H9 (cell line): ENCODE results near the gene GATA3. TPM values are rescaled to one million over a fixed set of nuclear protein-coding genes. Genes with fewer than 3 reads are reported as not detected.

ENCODE experiments used
- DNase-seq: peaks from one replicate; pipeline ENCODE4 v3.0.0-alpha.2; 2017
- H2AFZ ChIP-seq: one replicate; pipeline ENCODE4 v1.6.1; 2013; ENCODE audit warnings: mild to moderate bottlenecking, low read length, control low read depth, moderate library complexity
- H2AK5ac ChIP-seq: 2 replicates; pipeline ENCODE4 v1.6.1; 2013; ENCODE audit warnings: low read length, control low read depth, mixed read lengths; ENCODE audit not compliant: insufficient read length
- H2BK120ac ChIP-seq: one replicate; pipeline ENCODE4 v1.6.1; 2013; ENCODE audit warnings: low read depth, mild to moderate bottlenecking, low read length, control low read depth, inconsistent platforms; ENCODE audit not compliant: poor library complexity, severe bottlenecking
- H2BK12ac ChIP-seq: 2 replicates; pipeline ENCODE4 v1.6.1; 2013; ENCODE audit warnings: low read length, control low read depth, mixed read lengths, low read depth; ENCODE audit not compliant: insufficient read length
- H2BK15ac ChIP-seq: 2 replicates; pipeline ENCODE4 v1.6.1; 2013; ENCODE audit warnings: low read depth, low read length, control low read depth
- H2BK20ac ChIP-seq: one replicate; pipeline ENCODE4 v1.6.1; 2013; ENCODE audit warnings: low read depth, mild to moderate bottlenecking, low read length, control low read depth, inconsistent platforms; ENCODE audit not compliant: poor library complexity, severe bottlenecking
- H2BK5ac ChIP-seq: 2 replicates; pipeline ENCODE4 v1.6.1; 2013; ENCODE audit warnings: low read length, control low read depth, mixed read lengths; ENCODE audit not compliant: insufficient read length
- H3K14ac ChIP-seq: 2 replicates; pipeline ENCODE4 v1.6.1; 2013; ENCODE audit warnings: low read length, control low read depth; ENCODE audit not compliant: insufficient read depth
- H3K18ac ChIP-seq: 2 replicates; pipeline ENCODE4 v1.6.1; 2013; ENCODE audit warnings: low read depth, mild to moderate bottlenecking, mixed read lengths, low read length, control low read depth; ENCODE audit not compliant: insufficient read length
- H3K23ac ChIP-seq: 2 replicates; pipeline ENCODE4 v1.6.1; 2013; ENCODE audit warnings: low read length, control low read depth, mixed read lengths, low read depth; ENCODE audit not compliant: insufficient read length
- H3K23me2 ChIP-seq: 2 replicates; pipeline ENCODE4 v1.6.1; 2013; ENCODE audit warnings: low read depth, mild to moderate bottlenecking, mixed read lengths, low read length, control low read depth; ENCODE audit not compliant: insufficient read length, poor library complexity, severe bottlenecking
- H3K27ac ChIP-seq: 2 replicates; pipeline ENCODE4 v1.5.1; 2013; ENCODE audit warnings: low read length, control low read depth, mixed read lengths, low read depth; ENCODE audit not compliant: insufficient read length
- H3K27me3 ChIP-seq: 2 replicates; pipeline ENCODE4 v1.6.1; 2013; ENCODE audit warnings: low read length, control low read depth, inconsistent platforms; ENCODE audit not compliant: insufficient read depth
- H3K4ac ChIP-seq: 2 replicates; pipeline ENCODE4 v1.6.1; 2013; ENCODE audit warnings: low read depth, mild to moderate bottlenecking, control low read depth, inconsistent platforms, low read length, moderate library complexity
- H3K4me1 ChIP-seq: 2 replicates; pipeline ENCODE4 v1.6.1; 2013; ENCODE audit warnings: low read length, control low read depth, inconsistent platforms; ENCODE audit not compliant: insufficient read depth
- H3K4me2 ChIP-seq: 2 replicates; pipeline ENCODE4 v1.6.1; 2013; ENCODE audit warnings: low read length, control low read depth, mixed read lengths; ENCODE audit not compliant: insufficient read length, insufficient read depth
- H3K56ac ChIP-seq: 2 replicates; pipeline ENCODE4 v1.6.1; 2013; ENCODE audit warnings: low read depth, mild to moderate bottlenecking, mixed read lengths, low read length, control low read depth; ENCODE audit not compliant: insufficient read length
- H3K79me1 ChIP-seq: 2 replicates; pipeline ENCODE4 v1.6.1; 2013; ENCODE audit warnings: low read depth, mild to moderate bottlenecking, moderate library complexity, low read length, control low read depth, inconsistent platforms; ENCODE audit not compliant: insufficient read depth, poor library complexity, severe bottlenecking
- H3K79me2 ChIP-seq: 2 replicates; pipeline ENCODE4 v1.6.1; 2013; ENCODE audit warnings: low read length, control low read depth, inconsistent platforms; ENCODE audit not compliant: insufficient read depth
- H3K9ac ChIP-seq: 2 replicates; pipeline ENCODE4 v1.6.1; 2013; ENCODE audit warnings: low read length, control low read depth, mixed read lengths; ENCODE audit not compliant: insufficient read length; ENCODE audit errors: extremely low read depth
- H3K9me3 ChIP-seq: one replicate; pipeline ENCODE4 v1.6.1; 2013; ENCODE audit warnings: low read depth, low read length, inconsistent platforms; ENCODE audit not compliant: control insufficient read depth
- H3T11ph ChIP-seq: one replicate; pipeline ENCODE4 v1.6.1; 2013; ENCODE audit warnings: mild to moderate bottlenecking, low read length, control low read depth, inconsistent platforms
- H4K20me1 ChIP-seq: one replicate; pipeline ENCODE4 v1.6.1; 2013; ENCODE audit not compliant: control insufficient read depth, insufficient read length, insufficient read depth
- H4K5ac ChIP-seq: 2 replicates; pipeline ENCODE4 v1.6.1; 2013; ENCODE audit warnings: low read depth, mild to moderate bottlenecking, mixed read lengths, low read length, control low read depth; ENCODE audit not compliant: insufficient read length
- H4K8ac ChIP-seq: replicated peaks from 2 replicates; pipeline ENCODE4 v1.6.1; 2013; ENCODE audit warnings: low read length, control low read depth, mixed read lengths, low read depth; ENCODE audit not compliant: insufficient read length
- H4K91ac ChIP-seq: 2 replicates; pipeline ENCODE4 v1.6.1; 2013; ENCODE audit warnings: low read depth, mild to moderate bottlenecking, moderate library complexity, mixed read lengths, low read length, control low read depth; ENCODE audit not compliant: insufficient read length
- H3K27ac Mint-ChIP-seq, 3 experiments: 2 replicates in 2 of 3; 3 replicates in 1 of 3; pipeline ENCODE4 v1.8.0; 2020 to 2021; ENCODE audit warnings: mixed read lengths in 3 of 3, mild to moderate bottlenecking in 1 of 3, moderate library complexity in 1 of 3
- H3K27me3 Mint-ChIP-seq: 2 replicates; pipeline ENCODE4 v1.8.0; 2021; ENCODE audit warnings: low read depth, mild to moderate bottlenecking, moderate library complexity, mixed read lengths
- H3K36me3 Mint-ChIP-seq, 3 experiments: 2 replicates in 2 of 3; 3 replicates in 1 of 3; pipeline ENCODE4 v1.8.0; 2020 to 2021; ENCODE audit warnings: low read depth in 3 of 3, mixed read lengths in 3 of 3; ENCODE audit not compliant: insufficient read depth in 1 of 3
- H3K4me1 Mint-ChIP-seq, 2 experiments: 2 replicates each; pipeline ENCODE4 v1.8.0; 2020; ENCODE audit warnings: mixed read lengths in 2 of 2
- H3K4me3 Mint-ChIP-seq, 2 experiments: 2 replicates in 1 of 2; 3 replicates in 1 of 2; pipeline ENCODE4 v1.8.0; 2020 to 2021; ENCODE audit warnings: mild to moderate bottlenecking in 2 of 2, mixed read lengths in 2 of 2, moderate library complexity in 1 of 2
- H3K9me3 Mint-ChIP-seq, 2 experiments: 2 replicates in 1 of 2; 3 replicates in 1 of 2; pipeline ENCODE4 v1.8.0; 2020; ENCODE audit warnings: mild to moderate bottlenecking in 2 of 2, mixed read lengths in 2 of 2, moderate library complexity in 1 of 2
- WGBS: extraction: QIAGEN DNeasy Blood & Tissue Kit; methylation state at CpG from one replicate; pipeline ENCODE4 v1.1.7; 2013; ENCODE audit warnings: missing lambda C conversion rate, low lambda C conversion rate, mixed read lengths; ENCODE audit not compliant: insufficient read length; ENCODE audit errors: extremely low coverage; 5-methylcytosine and 5-hydroxymethylcytosine counted together
- total RNA-seq: library from RNA; stranded (reverse); gene quantifications from 2 replicates; pipeline ENCODE4 v1.2.1, GENCODE V29; 2021
- TF ChIP-seq, protein P1 (sequence below): fragments of 200-600 bp; sonication (generic); conservative IDR thresholded peaks from 3 replicates; pipeline ENCODE4 v1.8.0; 2021; ENCODE audit warnings: antibody characterized with exemption, mild to moderate bottlenecking

Gene GATA3
- total RNA-seq, 1 experiment from 2014 or later: 0.31 TPM

DNA sequence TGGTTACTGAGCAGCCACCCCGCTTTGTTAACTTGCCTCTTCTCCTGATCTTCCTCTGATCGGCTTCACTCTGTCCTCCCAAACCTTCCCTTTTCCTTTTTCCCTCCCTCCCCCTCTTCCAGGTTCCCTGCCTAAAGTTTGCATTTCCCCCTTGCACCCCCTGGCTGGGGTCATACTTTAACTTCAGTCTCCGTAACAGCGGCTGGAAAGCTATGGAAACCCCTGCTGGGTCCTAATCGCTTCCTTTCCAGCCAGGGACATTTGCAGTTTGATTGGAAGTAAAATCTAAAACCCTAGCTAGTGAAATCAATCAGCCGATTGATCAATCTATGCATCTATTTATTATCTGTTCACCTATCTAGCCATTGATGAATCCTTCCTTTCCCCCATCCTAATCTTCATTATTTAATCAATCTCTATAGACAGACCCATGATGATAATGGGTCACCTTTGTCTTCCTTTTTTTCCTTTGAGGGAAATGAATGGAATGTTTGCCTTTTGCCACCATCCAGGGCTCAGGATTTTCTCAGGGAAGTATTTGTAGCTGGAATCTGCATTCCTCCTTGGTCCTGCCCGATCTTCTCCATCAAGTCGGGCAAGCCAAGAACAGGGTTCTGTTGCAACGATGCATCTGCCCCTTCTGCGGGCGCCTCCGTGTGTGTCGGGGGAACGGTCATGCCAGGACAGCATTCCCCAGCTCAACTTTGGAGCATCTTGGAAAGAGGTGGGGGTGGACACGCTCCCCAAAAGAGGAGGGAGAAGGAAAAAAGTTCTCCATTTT lies 8.8 kb downstream of the GATA3 start:
- H2AK5ac ChIP-seq: no peak overlapping the region
- H4K20me1 ChIP-seq: no peaks in the 10 kb centered on the region
- no peak overlapping the region for H2BK12ac ChIP-seq
- H2BK120ac ChIP-seq: no peak overlapping the region
- Mint-ChIP-seq H3K27me3 (peaks cover 89% of the 10 kb centered on the region), H3K4me3 (peak overlapping the region; percentile 45 to 74; a peak in 4 of 5 replicates), H3K4me1 (peaks cover 71 to 75% of the 10 kb centered on the region in 2 experiments), H3K9me3 (no peaks in the 10 kb centered on the region; a peak in 1 of 5 replicates), H3K36me3 (no peaks in the 10 kb centered on the region; a peak in 2 of 7 replicates), H3K27ac (peak overlapping the region in 1 of 3 experiments; percentile 21; a peak in 2 of 7 replicates)
- no peaks in the 10 kb centered on the region for H3K79me1 ChIP-seq
- no peak overlapping the region for H2AFZ ChIP-seq
- H3T11ph ChIP-seq: no peak overlapping the region
- H3K79me2 ChIP-seq: no peaks in the 10 kb centered on the region
- H3K4me1 ChIP-seq: peaks cover 12% of the 10 kb centered on the region; the same call in 1 of the 2 replicates
- no peak overlapping the region for H4K91ac ChIP-seq
- H4K5ac ChIP-seq: no peak overlapping the region
- no peak overlapping the region for H3K18ac ChIP-seq
- WGBS: no CpG with 5 or more reads among the region's 15 CpGs
- H3K27me3 ChIP-seq: peaks cover 51% of the 10 kb centered on the region
- peak; percentile 36 for DNase-seq
- H2BK20ac ChIP-seq: no peak overlapping the region
- H3K4me2 ChIP-seq: peak overlapping the region; percentile 84
- TF ChIP-seq, protein P1, sequence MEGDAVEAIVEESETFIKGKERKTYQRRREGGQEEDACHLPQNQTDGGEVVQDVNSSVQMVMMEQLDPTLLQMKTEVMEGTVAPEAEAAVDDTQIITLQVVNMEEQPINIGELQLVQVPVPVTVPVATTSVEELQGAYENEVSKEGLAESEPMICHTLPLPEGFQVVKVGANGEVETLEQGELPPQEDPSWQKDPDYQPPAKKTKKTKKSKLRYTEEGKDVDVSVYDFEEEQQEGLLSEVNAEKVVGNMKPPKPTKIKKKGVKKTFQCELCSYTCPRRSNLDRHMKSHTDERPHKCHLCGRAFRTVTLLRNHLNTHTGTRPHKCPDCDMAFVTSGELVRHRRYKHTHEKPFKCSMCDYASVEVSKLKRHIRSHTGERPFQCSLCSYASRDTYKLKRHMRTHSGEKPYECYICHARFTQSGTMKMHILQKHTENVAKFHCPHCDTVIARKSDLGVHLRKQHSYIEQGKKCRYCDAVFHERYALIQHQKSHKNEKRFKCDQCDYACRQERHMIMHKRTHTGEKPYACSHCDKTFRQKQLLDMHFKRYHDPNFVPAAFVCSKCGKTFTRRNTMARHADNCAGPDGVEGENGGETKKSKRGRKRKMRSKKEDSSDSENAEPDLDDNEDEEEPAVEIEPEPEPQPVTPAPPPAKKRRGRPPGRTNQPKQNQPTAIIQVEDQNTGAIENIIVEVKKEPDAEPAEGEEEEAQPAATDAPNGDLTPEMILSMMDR: no peak
- H2BK5ac ChIP-seq: no peak overlapping the region
- peaks cover 20% of the 10 kb centered on the region for H3K23me2 ChIP-seq
- H3K27ac ChIP-seq: no peak overlapping the region
- H3K23ac ChIP-seq: no peak overlapping the region
- no peak overlapping the region for H3K4ac ChIP-seq
- H4K8ac ChIP-seq: no peak overlapping the region
- H3K9ac ChIP-seq: no peak overlapping the region
- H3K14ac ChIP-seq: no peak overlapping the region
- no peak overlapping the region for H3K56ac ChIP-seq
- no peaks in the 10 kb centered on the region for H3K9me3 ChIP-seq
- H2BK15ac ChIP-seq: no peak overlapping the region
